Osteoblast (primary cell): ENCODE data around the gene ERMP1. TPM values are rescaled to one million over a fixed set of nuclear protein-coding genes. Genes with fewer than 3 reads are reported as not detected.

ENCODE experiments used
- DNase-seq: peaks from one replicate; pipeline ENCODE4 v3.0.0; 2011; ENCODE audit warnings: low spot score, mixed read lengths; ENCODE audit not compliant: insufficient read length; ENCODE audit errors: missing footprints
- H2AFZ ChIP-seq: 2 replicates; pipeline ENCODE4 v1.6.0; 2011; ENCODE audit warnings: mild to moderate bottlenecking, low read length
- H3K27ac ChIP-seq: 2 replicates; pipeline ENCODE4 v1.5.1; 2011; ENCODE audit warnings: mild to moderate bottlenecking, low read depth, low read length, moderate library complexity
- H3K27me3 ChIP-seq: 2 replicates; pipeline ENCODE4 v1.6.0; 2012; ENCODE audit warnings: mild to moderate bottlenecking, control low read depth, inconsistent platforms, low read length, moderate library complexity; ENCODE audit not compliant: insufficient read depth
- H3K36me3 ChIP-seq: 2 replicates; pipeline ENCODE4 v1.5.1; 2011; ENCODE audit warnings: mild to moderate bottlenecking, low read length, control low read depth, moderate library complexity; ENCODE audit not compliant: insufficient read depth
- H3K4me1 ChIP-seq: 2 replicates; pipeline ENCODE4 v1.5.1; 2011; ENCODE audit warnings: mild to moderate bottlenecking, low read length, control low read depth, moderate library complexity; ENCODE audit not compliant: insufficient read depth
- H3K4me2 ChIP-seq: 2 replicates; pipeline ENCODE4 v1.6.0; 2011; ENCODE audit warnings: mild to moderate bottlenecking, low read length; ENCODE audit not compliant: insufficient read depth
- H3K4me3 ChIP-seq: fragments of 200-600 bp; sonication (generic); 3 replicates; pipeline ENCODE4 v1.5.1; 2012; ENCODE audit warnings: mild to moderate bottlenecking, low read length, inconsistent platforms; ENCODE audit not compliant: insufficient read depth
- H3K79me2 ChIP-seq: 2 replicates; pipeline ENCODE4 v1.6.0; 2012; ENCODE audit warnings: mild to moderate bottlenecking, low read length, control low read depth, inconsistent platforms; ENCODE audit not compliant: insufficient read depth
- H3K9me3 ChIP-seq: 2 replicates; pipeline ENCODE4 v1.5.1; 2011; ENCODE audit warnings: low read depth, low read length, control low read depth
- H4K20me1 ChIP-seq: 2 replicates; pipeline ENCODE4 v1.6.0; 2012; ENCODE audit warnings: mild to moderate bottlenecking, low read length, control low read depth; ENCODE audit not compliant: insufficient read depth
- CTCF ChIP-seq: IDR thresholded peaks from 2 replicates; pipeline ENCODE4 v1.5.1; 2011; ENCODE audit warnings: mild to moderate bottlenecking, low read depth, low read length, moderate library complexity; ENCODE audit errors: extremely low read depth
- total RNA-seq: library from RNA; depleted of rRNA; stranded (reverse); fragments of >200 nt; gene quantifications from 2 replicates; pipeline ENCODE4 v1.2.3, GENCODE V29; 2012

The ERMP1 gene
- total RNA-seq, 1 donor = 6.5 TPM

DNA sequence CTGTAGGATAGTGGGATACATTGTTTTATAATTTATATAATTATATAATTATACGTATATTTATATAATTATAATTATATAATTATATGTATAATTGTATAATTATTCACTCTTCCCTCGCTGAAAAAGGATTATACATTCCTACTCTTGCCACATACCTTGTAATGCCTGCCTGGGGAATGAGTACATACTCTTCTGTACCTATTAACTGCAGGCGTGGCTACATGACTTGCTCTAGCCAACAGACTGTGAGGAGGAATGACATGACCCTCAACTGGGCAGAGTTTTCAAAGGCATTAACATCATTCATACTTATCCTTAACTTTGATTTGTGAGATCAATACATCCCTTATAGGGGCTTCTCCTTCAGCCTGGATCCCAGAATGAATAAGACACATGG, 19.1 kb downstream of the ERMP1 start:
- Histone ChIP-seq H3K4me1 (no peaks in the 10 kb centered on the region), H3K4me2 (no peak overlapping the region)
- DNase-seq = no peak

GRCh38 chr9:5811751-5812150, 21.2 kb downstream of the ERMP1 start:
- TF ChIP-seq CTCF = no peak
- no peak overlapping the region for H2AFZ ChIP-seq
- DNase-seq = no peak

More for the DNA sequence above, 19.1 kb downstream of the ERMP1 start:
- Histone ChIP-seq H3K27ac (no peak overlapping the region), H3K9me3 (no peaks in the 10 kb centered on the region), H3K4me3 (no peak overlapping the region), H3K79me2 (no peaks in the 10 kb centered on the region), H2AFZ (no peak overlapping the region), H3K27me3 (no peaks in the 10 kb centered on the region), H4K20me1 (no peaks in the 10 kb centered on the region), H3K36me3 (no peaks in the 10 kb centered on the region)
- TF ChIP-seq CTCF = no peak

DNA sequence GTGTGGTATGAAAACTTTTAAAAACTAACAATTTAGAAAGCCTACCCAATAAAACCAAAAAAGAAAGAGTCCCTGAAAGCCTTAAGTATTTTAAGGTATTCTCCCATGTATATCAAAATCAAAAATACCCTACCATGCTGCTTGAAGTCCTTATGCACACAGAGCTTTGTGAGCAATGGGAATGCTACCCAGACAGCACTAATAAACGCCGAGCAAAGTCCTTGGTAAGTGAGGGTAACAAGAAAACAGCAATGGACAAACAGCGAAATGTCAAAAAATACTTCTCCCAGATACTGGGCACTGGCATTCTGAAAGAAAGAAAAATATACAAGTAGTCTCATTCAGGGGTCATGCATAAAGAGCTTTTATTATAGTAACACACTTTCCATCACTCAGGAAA, 27.4 kb downstream of the ERMP1 start:
- H4K20me1 ChIP-seq = no peaks in the 10 kb centered on the region
- H3K36me3 ChIP-seq = no peaks in the 10 kb centered on the region
- H3K27ac ChIP-seq = no peak overlapping the region
- H3K9me3 ChIP-seq = no peaks in the 10 kb centered on the region
- no peak overlapping the region for H3K4me2 ChIP-seq
- H3K27me3 ChIP-seq = no peaks in the 10 kb centered on the region
- no peak overlapping the region for H2AFZ ChIP-seq
- H3K4me1 ChIP-seq = peaks cover 4% of the 10 kb centered on the region
- no peaks in the 10 kb centered on the region for H3K79me2 ChIP-seq
- no peak for TF ChIP-seq CTCF
- no peak for DNase-seq
- H3K4me3 ChIP-seq = no peak overlapping the region

More at GRCh38 chr9:5811751-5812150, 21.2 kb downstream of the ERMP1 start:
- Histone ChIP-seq H3K4me1 (no peaks in the 10 kb centered on the region), H3K36me3 (no peaks in the 10 kb centered on the region), H3K4me3 (no peak overlapping the region), H3K9me3 (no peaks in the 10 kb centered on the region), H3K27me3 (no peaks in the 10 kb centered on the region), H4K20me1 (no peaks in the 10 kb centered on the region), H3K4me2 (no peak overlapping the region), H3K27ac (no peak overlapping the region), H3K79me2 (no peaks in the 10 kb centered on the region)

GRCh38 chr9:5801739-5802113, 31.2 kb downstream of the ERMP1 start:
- H3K4me2 ChIP-seq = no peak overlapping the region
- no peak for TF ChIP-seq CTCF
- H3K27me3 ChIP-seq = no peaks in the 10 kb centered on the region
- no peak overlapping the region for H3K4me3 ChIP-seq
- no peaks in the 10 kb centered on the region for H3K9me3 ChIP-seq
- no peaks in the 10 kb centered on the region for H3K79me2 ChIP-seq
- H2AFZ ChIP-seq = no peak overlapping the region
- no peaks in the 10 kb centered on the region for H4K20me1 ChIP-seq
- no peak overlapping the region for H3K27ac ChIP-seq
- DNase-seq = peak; percentile 58
- H3K4me1 ChIP-seq = peaks cover 7% of the 10 kb centered on the region
- no peaks in the 10 kb centered on the region for H3K36me3 ChIP-seq
